Endothelial cell (in vitro differentiated cells): Measurements from ENCODE around the gene SAMD5. TPM values are rescaled to one million over a fixed set of nuclear protein-coding genes. Genes with fewer than 3 reads are reported as not detected.

Experiments used
- DNase-seq: peaks from one replicate; pipeline ENCODE4 v3.0.0; 2021; ENCODE audit warnings: low spot score
- H3K27ac Mint-ChIP-seq: one replicate; pipeline ENCODE4 v1.8.0; 2021; ENCODE audit warnings: mixed read lengths, inconsistent platforms; ENCODE audit not compliant: unreplicated experiment
- H3K27me3 Mint-ChIP-seq: one replicate; pipeline ENCODE4 v1.8.0; 2021; ENCODE audit warnings: mild to moderate bottlenecking, moderate library complexity, mixed read lengths, inconsistent platforms; ENCODE audit not compliant: unreplicated experiment
- H3K36me3 Mint-ChIP-seq: one replicate; pipeline ENCODE4 v1.8.0; 2021; ENCODE audit warnings: mild to moderate bottlenecking, low read depth, mixed read lengths, inconsistent platforms; ENCODE audit not compliant: unreplicated experiment
- H3K4me1 Mint-ChIP-seq: one replicate; pipeline ENCODE4 v1.8.0; 2021; ENCODE audit warnings: mild to moderate bottlenecking, mixed read lengths, inconsistent platforms; ENCODE audit not compliant: unreplicated experiment
- H3K4me3 Mint-ChIP-seq: one replicate; pipeline ENCODE4 v1.8.0; 2021; ENCODE audit warnings: mild to moderate bottlenecking, mixed read lengths, inconsistent platforms; ENCODE audit not compliant: unreplicated experiment
- H3K9me3 Mint-ChIP-seq: one replicate; pipeline ENCODE4 v1.8.0; 2021; ENCODE audit warnings: mixed read lengths, inconsistent platforms; ENCODE audit not compliant: unreplicated experiment
- total RNA-seq: library from RNA; stranded (reverse); fragmentation: NEBNext Ultra II Directional; extraction: Animal tissue kit (Norgen Biotek cat#: 25700); gene quantifications from one replicate; pipeline ENCODE4 v1.2.1, GENCODE V29; 2021; ENCODE audit not compliant: unreplicated experiment
- TF ChIP-seq, protein P1 (sequence below): fragments of 200-600 bp; sonication (generic); IDR thresholded peaks from one replicate; pipeline ENCODE4 v1.5.0; 2021; ENCODE audit warnings: antibody characterized with exemption; ENCODE audit not compliant: unreplicated experiment

Gene SAMD5
- total RNA-seq, 1 donor from 2014 or later = 4.7 TPM

DNA sequence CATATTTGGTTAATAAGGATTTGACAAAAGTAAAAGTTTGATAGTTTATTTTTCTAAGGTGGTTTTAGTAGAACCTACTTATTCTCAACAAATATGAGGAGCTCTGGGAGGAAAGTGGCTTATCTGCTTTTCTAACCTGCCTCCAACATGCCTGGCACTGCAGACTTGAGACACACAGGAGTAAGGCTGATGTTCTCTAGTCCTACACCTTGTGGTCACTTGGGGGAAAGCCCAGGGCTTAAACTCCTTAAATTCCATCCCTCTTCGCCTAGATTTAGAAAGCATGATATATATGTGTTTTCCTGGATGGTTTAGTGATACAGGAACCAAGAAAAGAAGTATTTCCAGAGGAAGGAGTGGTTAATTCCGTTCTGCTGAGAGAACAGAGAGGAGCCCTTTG, 39.9 kb upstream of the SAMD5 start:
- TF ChIP-seq, protein P1, sequence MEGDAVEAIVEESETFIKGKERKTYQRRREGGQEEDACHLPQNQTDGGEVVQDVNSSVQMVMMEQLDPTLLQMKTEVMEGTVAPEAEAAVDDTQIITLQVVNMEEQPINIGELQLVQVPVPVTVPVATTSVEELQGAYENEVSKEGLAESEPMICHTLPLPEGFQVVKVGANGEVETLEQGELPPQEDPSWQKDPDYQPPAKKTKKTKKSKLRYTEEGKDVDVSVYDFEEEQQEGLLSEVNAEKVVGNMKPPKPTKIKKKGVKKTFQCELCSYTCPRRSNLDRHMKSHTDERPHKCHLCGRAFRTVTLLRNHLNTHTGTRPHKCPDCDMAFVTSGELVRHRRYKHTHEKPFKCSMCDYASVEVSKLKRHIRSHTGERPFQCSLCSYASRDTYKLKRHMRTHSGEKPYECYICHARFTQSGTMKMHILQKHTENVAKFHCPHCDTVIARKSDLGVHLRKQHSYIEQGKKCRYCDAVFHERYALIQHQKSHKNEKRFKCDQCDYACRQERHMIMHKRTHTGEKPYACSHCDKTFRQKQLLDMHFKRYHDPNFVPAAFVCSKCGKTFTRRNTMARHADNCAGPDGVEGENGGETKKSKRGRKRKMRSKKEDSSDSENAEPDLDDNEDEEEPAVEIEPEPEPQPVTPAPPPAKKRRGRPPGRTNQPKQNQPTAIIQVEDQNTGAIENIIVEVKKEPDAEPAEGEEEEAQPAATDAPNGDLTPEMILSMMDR = no peak
- Mint-ChIP-seq H3K27me3 (peaks cover 1% of the 10 kb centered on the region), H3K36me3 (no peaks in the 10 kb centered on the region), H3K4me1 (peaks cover 16% of the 10 kb centered on the region), H3K4me3 (no peak overlapping the region), H3K27ac (no peak overlapping the region), H3K9me3 (no peaks in the 10 kb centered on the region)
- no peak for DNase-seq

DNA sequence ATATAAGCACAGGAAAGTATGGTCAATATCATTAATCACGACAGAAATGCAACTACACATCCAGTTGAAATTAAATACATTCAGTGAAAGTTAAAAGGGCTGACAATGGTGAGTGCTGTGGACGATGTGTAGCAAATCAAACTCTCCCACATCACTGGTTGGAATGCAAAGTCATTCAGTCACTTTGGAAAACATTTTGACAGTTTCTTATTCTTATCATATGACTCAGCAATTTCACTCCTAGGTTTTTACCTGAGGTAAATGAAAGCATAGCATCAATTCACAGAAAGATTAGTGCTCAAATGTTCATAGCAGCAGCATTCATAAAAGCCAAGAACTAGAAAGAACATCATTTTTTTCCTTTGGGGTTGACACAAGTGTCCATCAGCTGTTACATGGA, 28.6 kb upstream of the SAMD5 start:
- Mint-ChIP-seq H3K4me1 (peaks cover 7% of the 10 kb centered on the region), H3K9me3 (no peaks in the 10 kb centered on the region), H3K36me3 (peaks cover 4% of the 10 kb centered on the region), H3K27ac (no peak overlapping the region), H3K4me3 (no peak overlapping the region), H3K27me3 (peaks cover 2% of the 10 kb centered on the region)
- TF ChIP-seq, protein P1 = no peak
- no peak for DNase-seq

DNA sequence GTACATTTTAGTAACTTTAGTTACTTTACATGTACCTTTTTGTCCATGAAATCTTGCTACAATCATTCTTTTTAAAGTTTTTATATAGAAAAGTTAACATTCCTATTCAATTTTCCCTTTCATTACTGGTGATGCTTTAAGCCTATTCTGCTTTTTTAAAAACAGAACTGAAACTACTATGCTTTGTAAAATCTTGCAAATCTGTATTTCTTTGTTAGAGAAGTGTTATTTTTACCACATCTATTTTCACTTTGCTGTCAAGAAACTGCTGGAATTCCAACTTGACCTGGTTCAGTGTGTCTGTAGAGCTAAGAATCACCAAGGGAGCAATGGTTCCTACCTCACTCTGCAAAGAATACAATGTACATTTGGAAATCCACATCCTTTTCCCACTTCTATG, 21.8 kb upstream of the SAMD5 start:
- peaks cover 4% of the 10 kb centered on the region for H3K27me3 Mint-ChIP-seq

DNA sequence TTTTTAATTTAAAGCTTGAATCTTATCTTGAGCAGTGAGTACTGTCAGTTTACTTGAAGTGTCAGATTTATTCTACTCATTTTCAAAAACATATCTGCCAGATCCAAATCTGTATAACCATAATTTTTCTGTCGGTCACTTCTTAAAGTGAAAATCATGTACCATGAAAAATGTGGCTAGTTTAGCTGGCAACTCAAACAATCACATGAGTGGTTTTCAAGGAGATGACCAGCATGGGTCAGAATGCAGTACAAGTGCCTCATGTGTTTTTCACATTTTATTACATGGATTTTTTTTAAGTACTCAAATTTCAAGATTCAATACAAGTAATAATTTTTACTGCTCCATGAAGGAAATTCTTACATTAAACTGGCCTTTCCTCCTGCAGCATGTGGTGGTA, 11.0 kb upstream of the SAMD5 start:
- H3K27ac Mint-ChIP-seq = no peak overlapping the region

More for the DNA sequence above, 21.8 kb upstream of the SAMD5 start:
- H3K27ac Mint-ChIP-seq = no peak overlapping the region
- H3K36me3 Mint-ChIP-seq = peaks cover 1% of the 10 kb centered on the region
- TF ChIP-seq, protein P1 = no peak
- no peak for DNase-seq
- no peaks in the 10 kb centered on the region for H3K4me1 Mint-ChIP-seq
- H3K4me3 Mint-ChIP-seq = no peak overlapping the region
- no peaks in the 10 kb centered on the region for H3K9me3 Mint-ChIP-seq

DNA sequence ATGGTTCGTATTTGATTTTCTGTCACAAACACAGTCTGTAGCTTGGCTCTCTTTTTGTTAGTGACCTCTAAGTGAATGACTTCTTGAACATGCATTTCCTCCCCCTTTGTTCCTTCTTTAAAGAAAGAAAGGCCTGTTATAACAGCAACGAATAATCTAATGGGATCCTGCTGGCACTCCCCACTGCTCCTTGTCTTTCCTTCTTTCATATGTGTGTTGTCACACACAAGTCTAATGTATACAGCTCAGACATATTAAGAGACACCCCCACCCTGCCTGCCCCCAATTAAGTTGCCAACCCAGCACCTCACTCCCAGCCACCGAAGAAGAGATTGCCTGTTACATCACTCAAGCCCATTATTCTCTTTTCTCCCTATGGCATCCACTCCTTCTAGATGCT, 4.9 kb upstream of the SAMD5 start:
- TF ChIP-seq, protein P1 = no peak
- H3K27me3 Mint-ChIP-seq = peaks cover 4% of the 10 kb centered on the region
- DNase-seq = no peak
- H3K4me1 Mint-ChIP-seq = peaks cover 19% of the 10 kb centered on the region
- no peak overlapping the region for H3K27ac Mint-ChIP-seq
- no peak overlapping the region for H3K4me3 Mint-ChIP-seq
- H3K9me3 Mint-ChIP-seq = no peaks in the 10 kb centered on the region
- no peaks in the 10 kb centered on the region for H3K36me3 Mint-ChIP-seq

More for the DNA sequence above, 11.0 kb upstream of the SAMD5 start:
- Mint-ChIP-seq H3K4me3 (no peak overlapping the region), H3K36me3 (no peaks in the 10 kb centered on the region), H3K27me3 (no peaks in the 10 kb centered on the region), H3K9me3 (no peaks in the 10 kb centered on the region), H3K4me1 (peaks cover 8% of the 10 kb centered on the region)
- DNase-seq = no peak
- TF ChIP-seq, protein P1 = no peak
